H1 (cell line): ENCODE data around the gene HBA2. TPM values are rescaled to one million over a fixed set of nuclear protein-coding genes. Genes with fewer than 3 reads are reported as not detected.

Experiments
- CTCF ChIA-PET: fragments of 300-600 bp; sonication (Branson Sonifier 250); formaldehyde crosslinking; loops from one replicate; lab custom pipeline; 2021; ENCODE audit not compliant: partially characterized antibody; lab: Charles Lee
- POLR2A ChIA-PET: fragments of 300-600 bp; sonication (Branson Sonifier 250); formaldehyde crosslinking; loops from one replicate; lab custom pipeline; 2021; ENCODE audit warnings: inconsistent platforms; ENCODE audit not compliant: partially characterized antibody; lab: Charles Lee
- DNase-seq, 2 experiments: peaks; one replicate each; pipeline versions ENCODE4 v3.0.0 to v3.0.0-alpha.2; 2010 to 2022; ENCODE audit warnings: low spot score in 2 of 2, low read depth in 1 of 2, mixed read lengths in 1 of 2
- FAIRE-seq: peaks from 2 replicates; lab custom pipeline; 2011; peaks lifted over from hg19 to GRCh38; lab: Jason Lieb, UNC
- H2AFZ ChIP-seq: 2 replicates; pipeline ENCODE4 v1.8.1; 2012; ENCODE audit warnings: low read length, inconsistent platforms
- H2AK5ac ChIP-seq: 2 replicates; pipeline ENCODE4 v1.6.1; 2013; ENCODE audit warnings: low read depth, low read length
- H2BK120ac ChIP-seq: replicated peaks from 2 replicates; pipeline ENCODE3; 2013; ENCODE audit warnings: low read depth, low read length, inconsistent platforms
- H2BK12ac ChIP-seq: 2 replicates; pipeline ENCODE4 v1.6.1; 2013; ENCODE audit warnings: low read depth, low read length
- H2BK15ac ChIP-seq: 2 replicates; pipeline ENCODE4 v1.6.1; 2013; ENCODE audit warnings: low read length
- H2BK20ac ChIP-seq: 2 replicates; pipeline ENCODE4 v1.6.1; 2013; ENCODE audit warnings: low read length
- H2BK5ac ChIP-seq: 2 replicates; pipeline ENCODE4 v1.6.1; 2013; ENCODE audit warnings: low read depth, low read length
- H3K14ac ChIP-seq: 2 replicates; pipeline ENCODE4 v1.6.1; 2013; ENCODE audit warnings: inconsistent platforms; ENCODE audit not compliant: insufficient read length
- H3K18ac ChIP-seq: 2 replicates; pipeline ENCODE4 v1.6.1; 2013; ENCODE audit warnings: low read length; ENCODE audit errors: extremely low read depth
- H3K23ac ChIP-seq: 2 replicates; pipeline ENCODE4 v1.6.1; 2013; ENCODE audit warnings: inconsistent platforms; ENCODE audit not compliant: insufficient read length
- H3K23me2 ChIP-seq: 2 replicates; pipeline ENCODE4 v1.6.1; 2013; ENCODE audit warnings: low read depth, low read length
- H3K27ac ChIP-seq: 2 replicates; pipeline ENCODE4 v1.6.1; 2011; ENCODE audit warnings: low read depth, low read length, inconsistent platforms
- H3K27me3 ChIP-seq, 4 experiments: replicated peaks in 1 of 4; 1 replicate in 1 of 4; 2 replicates in 3 of 4; pipeline versions ENCODE4 v1.6.1 to v1.8.1; 2011 to 2013; ENCODE audit warnings: low read length in 3 of 4, mild to moderate bottlenecking in 3 of 4, inconsistent platforms in 2 of 4, mixed read lengths in 2 of 4, moderate library complexity in 1 of 4; ENCODE audit not compliant: control insufficient read depth in 3 of 4, insufficient read depth in 3 of 4; ENCODE audit errors: extremely low read depth in 1 of 4
- H3K36me3 ChIP-seq, 4 experiments: 2 replicates each; pipeline versions ENCODE4 v1.6.1 to v1.8.1; 2011 to 2013; ENCODE audit warnings: mild to moderate bottlenecking in 4 of 4, low read length in 3 of 4, moderate library complexity in 2 of 4, control low read depth in 1 of 4, inconsistent platforms in 1 of 4; ENCODE audit not compliant: insufficient read depth in 4 of 4, control insufficient read depth in 2 of 4
- H3K4ac ChIP-seq: replicated peaks from 2 replicates; pipeline ENCODE3; 2013; ENCODE audit warnings: low read length, low read depth, mixed read lengths, inconsistent platforms; ENCODE audit not compliant: insufficient read length
- H3K4me1 ChIP-seq, 4 experiments: replicated peaks in 1 of 4; 1 replicate in 1 of 4; 2 replicates in 3 of 4; pipeline versions ENCODE4 v1.6.1 to v1.8.1; 2011 to 2013; ENCODE audit warnings: low read length in 3 of 4, inconsistent platforms in 2 of 4, mixed read lengths in 1 of 4; ENCODE audit not compliant: insufficient read depth in 4 of 4, control insufficient read depth in 3 of 4
- H3K4me2 ChIP-seq, 2 experiments: 2 replicates each; pipeline versions ENCODE4 v1.6.1 to v1.8.1; 2011 to 2013; ENCODE audit warnings: low read depth in 2 of 2, low read length in 2 of 2, control low read depth in 1 of 2, inconsistent platforms in 1 of 2, mild to moderate bottlenecking in 1 of 2; ENCODE audit not compliant: insufficient read depth in 1 of 2
- H3K4me3 ChIP-seq, 4 experiments: fragments of 200-600, 300-600 bp in 1 of 4; sonication (generic), shearing (Covaris generic), sonication (Bioruptor Twin) in 1 of 4; 2 replicates each; pipeline versions ENCODE4 v1.5.1 to v1.8.1; 2011 to 2016; ENCODE audit warnings: low read length in 4 of 4, low read depth in 3 of 4, control low read depth in 2 of 4, inconsistent platforms in 2 of 4, mild to moderate bottlenecking in 2 of 4, mixed read lengths in 1 of 4, moderate library complexity in 1 of 4; ENCODE audit not compliant: insufficient read depth in 2 of 4; ENCODE audit errors: extremely low read depth in 1 of 4
- H3K56ac ChIP-seq: replicated peaks from 2 replicates; pipeline ENCODE3; 2013; ENCODE audit warnings: low read depth, mild to moderate bottlenecking, mixed read lengths, low read length, inconsistent platforms; ENCODE audit not compliant: insufficient read length
- H3K79me1 ChIP-seq: 2 replicates; pipeline ENCODE4 v1.6.1; 2013; ENCODE audit warnings: low read depth, low read length, control low read depth
- H3K79me2 ChIP-seq, 2 experiments: 2 replicates each; pipeline versions ENCODE4 v1.6.1 to v1.8.1; 2012 to 2013; ENCODE audit warnings: low read length in 2 of 2, mild to moderate bottlenecking in 2 of 2, inconsistent platforms in 1 of 2; ENCODE audit not compliant: insufficient read depth in 2 of 2, control insufficient read depth in 1 of 2
- H3K9ac ChIP-seq, 4 experiments: replicated peaks in 1 of 4; 1 replicate in 1 of 4; 2 replicates in 3 of 4; pipeline versions ENCODE4 v1.6.1 to v1.8.1; 2011 to 2013; ENCODE audit warnings: low read depth in 3 of 4, low read length in 3 of 4, control low read depth in 2 of 4, mild to moderate bottlenecking in 2 of 4, moderate library complexity in 2 of 4, inconsistent platforms in 1 of 4; ENCODE audit errors: extremely low read depth in 1 of 4
- H3K9me3 ChIP-seq, 2 experiments: 2 replicates each; pipeline versions ENCODE4 v1.6.1 to v1.8.1; 2012 to 2013; ENCODE audit warnings: mild to moderate bottlenecking in 2 of 2, moderate library complexity in 2 of 2, control low read depth in 1 of 2, inconsistent platforms in 1 of 2, low read depth in 1 of 2, low read length in 1 of 2, mixed read lengths in 1 of 2; ENCODE audit not compliant: insufficient read depth in 2 of 2
- H4K20me1 ChIP-seq, 2 experiments: replicated peaks in 1 of 2; 2 replicates each; pipeline versions ENCODE3 to v1.8.1; 2011 to 2013; ENCODE audit warnings: inconsistent platforms in 2 of 2, low read length in 2 of 2, mild to moderate bottlenecking in 1 of 2; ENCODE audit not compliant: insufficient read depth in 2 of 2, control insufficient read depth in 1 of 2
- H4K5ac ChIP-seq: 2 replicates; pipeline ENCODE4 v1.6.1; 2013; ENCODE audit warnings: low read length, low read depth, mixed read lengths, inconsistent platforms; ENCODE audit not compliant: insufficient read length
- H4K8ac ChIP-seq: 2 replicates; pipeline ENCODE4 v1.8.0; 2013; ENCODE audit warnings: mild to moderate bottlenecking, moderate library complexity, low read length, inconsistent platforms; ENCODE audit not compliant: insufficient read depth; ENCODE audit errors: extremely low read depth
- H4K91ac ChIP-seq: replicated peaks from 2 replicates; pipeline ENCODE3; 2013; ENCODE audit warnings: low read length, mixed read lengths, inconsistent platforms; ENCODE audit not compliant: insufficient read length
- MAFK ChIP-seq: IDR thresholded peaks from 2 replicates; pipeline ENCODE4 v1.6.1; 2012; ENCODE audit warnings: low read depth, mild to moderate bottlenecking, improper control_type of control experiment, low read length
- NANOG ChIP-seq: IDR thresholded peaks from 2 replicates; pipeline ENCODE4 v1.6.1; 2011; ENCODE audit warnings: low read length, low read depth, mild to moderate bottlenecking, inconsistent platforms; ENCODE audit not compliant: insufficient read depth, poor library complexity, severe bottlenecking
- SIN3A ChIP-seq, 2 experiments: IDR thresholded peaks in 1 of 2; conservative IDR thresholded peaks in 1 of 2; 2 replicates each; pipeline ENCODE4 v1.6.1; 2011 to 2012; ENCODE audit warnings: low read length in 2 of 2, improper control_type of control experiment in 1 of 2, low read depth in 1 of 2, mild to moderate bottlenecking in 1 of 2
- TCF12 ChIP-seq: IDR thresholded peaks from 2 replicates; pipeline ENCODE4 v1.6.1; 2011; ENCODE audit warnings: low read depth, mild to moderate bottlenecking, low read length
- WGBS, 2 experiments: shearing (Covaris generic) in 1 of 2; methylation state at CpG; one replicate each; pipeline versions ENCODE4 v1.1.6 to v1.1.7; 2013 to 2015; ENCODE audit warnings: low lambda C conversion rate in 2 of 2, mixed read lengths in 2 of 2, inconsistent platforms in 1 of 2, low coverage in 1 of 2, missing lambda C conversion rate in 1 of 2; ENCODE audit not compliant: insufficient replicate concordance in 2 of 2, insufficient coverage in 1 of 2, insufficient read length in 1 of 2; ENCODE audit errors: extremely low coverage in 1 of 2, missing lambda C conversion rate in 1 of 2; 5-methylcytosine and 5-hydroxymethylcytosine counted together
- polyA plus RNA-seq, 7 experiments: library from polyadenylated mRNA; depleted of rRNA in 3 of 7; stranded (reverse) in 5 of 7; unstranded in 2 of 7; fragments of >200 nt in 5 of 7; fragments of 200-250 nt in 2 of 7; gene quantifications; 1 replicate in 5 of 7; 2 replicates in 1 of 7; 4 replicates in 1 of 7; pipeline versions ENCODE4 v1.2.1 to v1.2.3, GENCODE V29; 2011 to 2013; ENCODE audit warnings: missing spikeins in 2 of 7, mixed read lengths in 2 of 7
- total RNA-seq: library from RNA; stranded (reverse); fragmentation: NEBNext Ultra II Directional; extraction: Animal tissue kit (Norgen Biotek cat#: 25700); gene quantifications from 2 replicates; pipeline ENCODE4 v1.2.1, GENCODE V29; 2021
- TF ChIP-seq, protein P1 (sequence below): IDR thresholded peaks from 2 replicates; pipeline ENCODE4 v1.6.1; 2011; ENCODE audit warnings: low read depth, mild to moderate bottlenecking, low read length; ENCODE audit not compliant: insufficient read depth
- TF ChIP-seq, protein P2 (sequence below): IDR thresholded peaks from 2 replicates; pipeline ENCODE4 v1.6.1; 2012; ENCODE audit warnings: low read length, inconsistent platforms

Gene HBA2
- total and polyA plus RNA-seq, 2 of the 8 experiments (the other 6 are each of a cell fraction or from before 2014, with no cell fraction given), result 6.1 TPM; not detected in 1

- H3K23ac ChIP-seq, result no peak overlapping the region
- H2BK5ac ChIP-seq, result no peak overlapping the region
- no peaks in the 10 kb centered on the region for H3K36me3 ChIP-seq
- no peaks in the 10 kb centered on the region for H3K23me2 ChIP-seq
- H4K5ac ChIP-seq, result no peak overlapping the region
- no peak overlapping the region for H2BK15ac ChIP-seq
- no peak overlapping the region for H2AK5ac ChIP-seq
- no peaks in the 10 kb centered on the region for H3K79me2 ChIP-seq
- no peak overlapping the region for H3K27ac ChIP-seq
- no peak overlapping the region for H2BK120ac ChIP-seq
- H2AFZ ChIP-seq, result no peak overlapping the region
- ChIA-PET POLR2A (interaction anchor here (1.2 kb wide), 1 partner anchor 31 kb away, joined by 3 read pairs; no protein-coding TSS in a partner anchor), CTCF (interaction anchor here (0.9 to 3.1 kb wide), 2 partner anchors 32 to 33 kb away, joined by 3 to 18 read pairs; no protein-coding TSS in a partner anchor)
- peaks cover 0 to 11% (median 7%) of the 10 kb centered on the region in 4 experiments; a peak in 6 of 7 replicates for H3K27me3 ChIP-seq
- FAIRE-seq (no peak), DNase-seq (no peak)
- H3K4me2 ChIP-seq, result no peak overlapping the region
- H3K79me1 ChIP-seq, result no peaks in the 10 kb centered on the region
- H2BK20ac ChIP-seq, result no peak overlapping the region
- no peak overlapping the region for H3K56ac ChIP-seq
- no peak overlapping the region for H4K8ac ChIP-seq
- no peak overlapping the region for H4K91ac ChIP-seq
- H3K9ac ChIP-seq, result 0 out of 7 replicates have a peak overlapping the region, but pooled peaks of 1 of the 4 experiments have one; percentile 40
- no peaks in the 10 kb centered on the region for H3K4me1 ChIP-seq
- no peak overlapping the region for H3K18ac ChIP-seq
- no peaks in the 10 kb centered on the region for H3K9me3 ChIP-seq
- no peaks in the 10 kb centered on the region for H4K20me1 ChIP-seq
- H2BK12ac ChIP-seq, result no peak overlapping the region
- no peak overlapping the region for H3K4me3 ChIP-seq
- 83% methylated on average over 9 of the region's 9 CpGs; no CpG with 5 or more reads in 1 of the 2 experiments for WGBS, 2 experiments
- no peak overlapping the region for H3K14ac ChIP-seq
- TF ChIP-seq, protein P1, sequence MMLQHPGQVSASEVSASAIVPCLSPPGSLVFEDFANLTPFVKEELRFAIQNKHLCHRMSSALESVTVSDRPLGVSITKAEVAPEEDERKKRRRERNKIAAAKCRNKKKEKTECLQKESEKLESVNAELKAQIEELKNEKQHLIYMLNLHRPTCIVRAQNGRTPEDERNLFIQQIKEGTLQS, result no peak
- TF ChIP-seq TCF12 (no peak), NANOG (no peak), MAFK (no peak), SIN3A (conservative IDR thresholded peaks at IDR 0.05 in 1 of 2, IDR thresholded peaks at IDR 0.05 in 1 of 2; ENCODE audit: low read depth in 1 of 2, low read length in 2 of 2) (no peak)
- TF ChIP-seq, protein P2, sequence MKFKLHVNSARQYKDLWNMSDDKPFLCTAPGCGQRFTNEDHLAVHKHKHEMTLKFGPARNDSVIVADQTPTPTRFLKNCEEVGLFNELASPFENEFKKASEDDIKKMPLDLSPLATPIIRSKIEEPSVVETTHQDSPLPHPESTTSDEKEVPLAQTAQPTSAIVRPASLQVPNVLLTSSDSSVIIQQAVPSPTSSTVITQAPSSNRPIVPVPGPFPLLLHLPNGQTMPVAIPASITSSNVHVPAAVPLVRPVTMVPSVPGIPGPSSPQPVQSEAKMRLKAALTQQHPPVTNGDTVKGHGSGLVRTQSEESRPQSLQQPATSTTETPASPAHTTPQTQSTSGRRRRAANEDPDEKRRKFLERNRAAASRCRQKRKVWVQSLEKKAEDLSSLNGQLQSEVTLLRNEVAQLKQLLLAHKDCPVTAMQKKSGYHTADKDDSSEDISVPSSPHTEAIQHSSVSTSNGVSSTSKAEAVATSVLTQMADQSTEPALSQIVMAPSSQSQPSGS, result no peak
- H3K4ac ChIP-seq, result no peak overlapping the region
These were observed 23.5 kb upstream of the HBA2 start for GRCh38 chr16:149024-149660.
